ENCODE measurements around the gene CYP27B1. TPM values are rescaled to one million over a fixed set of nuclear protein-coding genes. Genes with fewer than 3 reads are reported as not detected.

The CYP27B1 gene
- total and polyA plus RNA-seq, 2 experiments from 2014 or later = 0.33 to 1.3 TPM

- H3K36me3 ChIP-seq = peaks cover 3% of the 10 kb centered on the region
- TF ChIP-seq CTCF (IDR thresholded peaks at IDR 0.05; ENCODE audit: low read depth, low read length) = no peak
- no peak overlapping the region for H3K27ac ChIP-seq
- H3K9me3 ChIP-seq (ENCODE audit: low read depth) = no peaks in the 10 kb centered on the region
- H3K4me3 ChIP-seq = no peak overlapping the region
- H3K4me1 ChIP-seq (ENCODE audit: low read depth) = no peaks in the 10 kb centered on the region
- H3K27me3 ChIP-seq = no peaks in the 10 kb centered on the region
- no peak for DNase-seq (ENCODE audit: low read depth in 1 of 2, low spot score in 1 of 2)
Observed at GRCh38 chr12:57813111-57813970, 46.5 kb upstream of the CYP27B1 start.

GRCh38 chr12:57811028-57811755, 44.3 kb upstream of the CYP27B1 start:
- H3K4me3 ChIP-seq = no peak overlapping the region
- H3K27ac ChIP-seq = no peak overlapping the region
- no peak for TF ChIP-seq CTCF (IDR thresholded peaks at IDR 0.05; ENCODE audit: low read depth, low read length)
- no peaks in the 10 kb centered on the region for H3K27me3 ChIP-seq
- no peak for DNase-seq (ENCODE audit: low read depth in 1 of 2, low spot score in 1 of 2)
- no peaks in the 10 kb centered on the region for H3K9me3 ChIP-seq (ENCODE audit: low read depth)
- no peaks in the 10 kb centered on the region for H3K4me1 ChIP-seq (ENCODE audit: low read depth)
- peaks cover 13% of the 10 kb centered on the region for H3K36me3 ChIP-seq

- H3K4me3 ChIP-seq = no peak overlapping the region
- H3K27ac ChIP-seq = no peak overlapping the region
- no peaks in the 10 kb centered on the region for H3K27me3 ChIP-seq
- peaks cover 14% of the 10 kb centered on the region for H3K36me3 ChIP-seq
- no peaks in the 10 kb centered on the region for H3K4me1 ChIP-seq (ENCODE audit: low read depth)
- peak in 1 of 2 donors; percentile 57 for DNase-seq (ENCODE audit: low read depth in 1 of 2, low spot score in 1 of 2)
- no peaks in the 10 kb centered on the region for H3K9me3 ChIP-seq (ENCODE audit: low read depth)
- TF ChIP-seq CTCF (IDR thresholded peaks at IDR 0.05; ENCODE audit: low read depth, low read length) = no peak
Observed at GRCh38 chr12:57810450-57810849, 43.6 kb upstream of the CYP27B1 start.

- H3K9me3 ChIP-seq (ENCODE audit: low read depth) = no peaks in the 10 kb centered on the region
Observed at GRCh38 chr12:57809425-57809824, 42.5 kb upstream of the CYP27B1 start.

GRCh38 chr12:57808351-57808750, 41.5 kb upstream of the CYP27B1 start:
- Histone ChIP-seq H3K27ac (no peak overlapping the region), H3K9me3 (ENCODE audit: low read depth) (no peaks in the 10 kb centered on the region)

More at GRCh38 chr12:57809425-57809824, 42.5 kb upstream of the CYP27B1 start:
- Histone ChIP-seq H3K4me3 (no peak overlapping the region), H3K36me3 (peaks cover 16% of the 10 kb centered on the region), H3K27me3 (no peaks in the 10 kb centered on the region), H3K27ac (no peak overlapping the region), H3K4me1 (ENCODE audit: low read depth) (no peaks in the 10 kb centered on the region)
- DNase-seq (ENCODE audit: low read depth in 1 of 2, low spot score in 1 of 2) = no peak
- TF ChIP-seq CTCF (IDR thresholded peaks at IDR 0.05; ENCODE audit: low read depth, low read length) = no peak

More at GRCh38 chr12:57808351-57808750, 41.5 kb upstream of the CYP27B1 start:
- TF ChIP-seq CTCF (IDR thresholded peaks at IDR 0.05; ENCODE audit: low read depth, low read length) = no peak
- Histone ChIP-seq H3K27me3 (no peaks in the 10 kb centered on the region), H3K4me3 (no peak overlapping the region), H3K4me1 (ENCODE audit: low read depth) (no peaks in the 10 kb centered on the region), H3K36me3 (peaks cover 16% of the 10 kb centered on the region)
- DNase-seq (ENCODE audit: low read depth in 1 of 2, low spot score in 1 of 2) = no peak
